ENCODE data around the gene KLHL29.

GRCh38 chr2:23512778-23513177 lies 127.8 kb downstream of the KLHL29 start:
- TF ChIP-seq, protein P1, sequence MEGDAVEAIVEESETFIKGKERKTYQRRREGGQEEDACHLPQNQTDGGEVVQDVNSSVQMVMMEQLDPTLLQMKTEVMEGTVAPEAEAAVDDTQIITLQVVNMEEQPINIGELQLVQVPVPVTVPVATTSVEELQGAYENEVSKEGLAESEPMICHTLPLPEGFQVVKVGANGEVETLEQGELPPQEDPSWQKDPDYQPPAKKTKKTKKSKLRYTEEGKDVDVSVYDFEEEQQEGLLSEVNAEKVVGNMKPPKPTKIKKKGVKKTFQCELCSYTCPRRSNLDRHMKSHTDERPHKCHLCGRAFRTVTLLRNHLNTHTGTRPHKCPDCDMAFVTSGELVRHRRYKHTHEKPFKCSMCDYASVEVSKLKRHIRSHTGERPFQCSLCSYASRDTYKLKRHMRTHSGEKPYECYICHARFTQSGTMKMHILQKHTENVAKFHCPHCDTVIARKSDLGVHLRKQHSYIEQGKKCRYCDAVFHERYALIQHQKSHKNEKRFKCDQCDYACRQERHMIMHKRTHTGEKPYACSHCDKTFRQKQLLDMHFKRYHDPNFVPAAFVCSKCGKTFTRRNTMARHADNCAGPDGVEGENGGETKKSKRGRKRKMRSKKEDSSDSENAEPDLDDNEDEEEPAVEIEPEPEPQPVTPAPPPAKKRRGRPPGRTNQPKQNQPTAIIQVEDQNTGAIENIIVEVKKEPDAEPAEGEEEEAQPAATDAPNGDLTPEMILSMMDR (IDR thresholded peaks at IDR 0.05; ENCODE audit: poor library complexity), result no peak
- TF ChIP-seq EZH2 (IDR thresholded peaks at IDR 0.05; ENCODE audit: borderline replicate concordance), result no peak
- TF ChIP-seq EZH2phosphoT487 (IDR thresholded peaks at IDR 0.05; ENCODE audit: low read depth, severe bottlenecking, unreplicated experiment), result no peak

Measured in hepatocyte (in vitro differentiated cells).